ENCODE measurements around the gene RALGPS2. TPM values are rescaled to one million over a fixed set of nuclear protein-coding genes. Genes with fewer than 3 reads are reported as not detected.

The RALGPS2 gene
- total RNA-seq, 1 donor, result 74.7 TPM

DNA sequence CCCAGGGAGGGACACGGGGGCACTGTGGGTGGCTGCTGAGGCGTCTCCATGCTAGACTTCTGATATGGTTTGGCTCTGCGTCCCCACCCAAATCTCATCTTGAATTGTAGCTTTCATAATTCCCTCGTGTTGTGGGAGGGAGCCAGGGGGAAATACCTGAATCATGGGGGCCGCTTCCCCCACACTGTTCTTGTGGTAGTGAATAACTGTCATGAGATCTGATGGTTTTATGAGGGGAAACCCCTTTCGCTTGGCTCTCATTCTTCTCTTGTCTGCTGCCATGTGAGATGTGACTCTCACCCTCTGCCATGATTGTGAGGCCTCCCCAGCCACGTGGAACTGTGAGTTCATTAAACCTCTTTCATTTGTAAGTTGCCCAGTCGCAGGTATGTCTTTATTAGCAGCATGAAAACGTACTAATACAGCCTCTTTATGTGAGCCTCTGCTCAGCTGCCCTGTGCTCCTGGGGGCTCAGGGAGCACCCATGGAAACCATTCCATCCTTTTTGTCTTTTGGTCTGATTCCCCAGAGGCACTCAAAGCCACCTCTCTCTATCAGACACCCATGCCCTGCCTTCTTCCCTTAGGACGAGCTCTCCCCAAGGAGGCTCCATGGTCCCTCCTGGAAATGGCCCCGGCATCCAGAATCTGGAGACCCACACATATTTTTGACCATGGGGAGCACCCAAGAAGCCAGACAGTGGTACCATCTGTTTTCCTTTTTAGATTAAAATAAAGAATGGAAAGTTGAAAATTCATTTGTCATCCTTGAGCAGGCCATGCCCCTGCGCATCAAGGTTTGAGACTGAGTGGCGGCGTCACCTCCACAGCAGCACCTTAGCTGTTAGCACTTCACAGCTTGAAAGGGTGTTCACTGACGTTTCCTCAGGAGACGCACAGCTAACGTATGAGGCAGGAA, 234.8 kb downstream of the RALGPS2 start:
- no peak for DNase-seq (ENCODE audit: low read depth)
- no peak overlapping the region for H3K4me3 ChIP-seq (ENCODE audit: low read depth, low read length)
- TF ChIP-seq, protein P1, sequence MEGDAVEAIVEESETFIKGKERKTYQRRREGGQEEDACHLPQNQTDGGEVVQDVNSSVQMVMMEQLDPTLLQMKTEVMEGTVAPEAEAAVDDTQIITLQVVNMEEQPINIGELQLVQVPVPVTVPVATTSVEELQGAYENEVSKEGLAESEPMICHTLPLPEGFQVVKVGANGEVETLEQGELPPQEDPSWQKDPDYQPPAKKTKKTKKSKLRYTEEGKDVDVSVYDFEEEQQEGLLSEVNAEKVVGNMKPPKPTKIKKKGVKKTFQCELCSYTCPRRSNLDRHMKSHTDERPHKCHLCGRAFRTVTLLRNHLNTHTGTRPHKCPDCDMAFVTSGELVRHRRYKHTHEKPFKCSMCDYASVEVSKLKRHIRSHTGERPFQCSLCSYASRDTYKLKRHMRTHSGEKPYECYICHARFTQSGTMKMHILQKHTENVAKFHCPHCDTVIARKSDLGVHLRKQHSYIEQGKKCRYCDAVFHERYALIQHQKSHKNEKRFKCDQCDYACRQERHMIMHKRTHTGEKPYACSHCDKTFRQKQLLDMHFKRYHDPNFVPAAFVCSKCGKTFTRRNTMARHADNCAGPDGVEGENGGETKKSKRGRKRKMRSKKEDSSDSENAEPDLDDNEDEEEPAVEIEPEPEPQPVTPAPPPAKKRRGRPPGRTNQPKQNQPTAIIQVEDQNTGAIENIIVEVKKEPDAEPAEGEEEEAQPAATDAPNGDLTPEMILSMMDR (IDR thresholded peaks at IDR 0.05; ENCODE audit: insufficient read depth, low read length), result no peak

DNA sequence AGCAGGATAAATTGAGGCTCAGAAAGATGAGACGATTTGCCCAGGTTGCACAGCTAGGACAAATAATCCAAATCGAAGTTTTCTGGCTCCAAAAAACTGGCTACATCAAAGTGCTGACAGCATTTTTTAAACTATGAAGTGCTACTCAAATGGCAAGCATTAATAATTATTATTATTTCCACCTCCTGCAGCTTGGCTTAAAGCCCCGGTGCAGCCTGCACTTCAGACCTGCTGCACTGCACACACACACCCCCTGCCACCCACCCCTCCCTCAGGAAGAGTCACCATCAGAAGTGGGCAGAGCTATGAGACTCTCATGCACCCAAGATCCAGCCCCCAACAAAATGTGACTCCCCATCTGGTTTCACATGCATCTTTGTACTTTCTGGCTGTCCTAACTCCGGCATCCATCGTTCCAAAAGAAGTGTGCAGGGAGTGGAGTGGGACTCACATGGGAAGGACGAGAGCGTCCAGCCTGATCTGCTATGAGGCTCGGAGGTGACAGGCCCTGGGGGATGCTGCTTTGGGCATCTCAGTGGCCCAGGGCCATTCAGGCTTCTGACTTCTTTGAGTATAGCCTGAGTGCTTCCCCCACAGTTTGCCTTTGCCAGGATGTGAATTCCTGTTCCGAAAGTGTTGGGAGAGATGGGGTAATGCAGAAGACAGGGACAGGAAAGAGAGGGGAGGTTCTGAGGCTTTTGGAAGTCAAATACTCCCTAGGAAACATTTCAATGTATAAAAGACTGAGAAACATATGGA, 235.6 kb downstream of the RALGPS2 start:
- H3K4me3 ChIP-seq (ENCODE audit: low read depth, low read length), result no peak overlapping the region
- TF ChIP-seq, protein P1 (IDR thresholded peaks at IDR 0.05; ENCODE audit: insufficient read depth, low read length), result no peak
- DNase-seq (ENCODE audit: low read depth), result no peak

DNA sequence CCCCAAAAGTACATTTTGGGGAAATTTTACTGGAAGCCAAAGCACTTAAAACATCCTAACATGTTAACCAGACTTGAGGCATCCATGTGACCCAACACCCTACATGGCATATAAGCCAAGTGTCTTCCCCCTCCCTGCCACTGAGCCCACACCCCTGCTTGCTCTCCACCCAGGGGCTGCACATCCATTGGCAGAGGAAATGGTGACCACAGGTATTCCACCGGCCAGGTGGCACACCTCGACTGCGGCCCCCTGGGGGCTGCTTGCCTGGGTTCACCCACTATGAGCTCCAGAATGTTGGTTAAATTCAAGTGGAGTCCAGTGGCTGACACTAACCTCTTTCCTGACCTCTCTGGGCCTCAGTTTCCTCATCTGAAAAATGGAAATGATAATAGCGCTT, 236.3 kb downstream of the RALGPS2 start:
- TF ChIP-seq, protein P1 (IDR thresholded peaks at IDR 0.05; ENCODE audit: insufficient read depth, low read length), result no peak
- DNase-seq (ENCODE audit: low read depth), result no peak

GRCh38 chr1:178961868-178962267, 236.8 kb downstream of the RALGPS2 start:
- no peak for DNase-seq (ENCODE audit: low read depth)
- H3K4me3 ChIP-seq (ENCODE audit: low read depth, low read length), result no peak overlapping the region
- TF ChIP-seq, protein P1 (IDR thresholded peaks at IDR 0.05; ENCODE audit: insufficient read depth, low read length), result no peak

More for the DNA sequence above, 236.3 kb downstream of the RALGPS2 start:
- H3K4me3 ChIP-seq (ENCODE audit: low read depth, low read length), result no peak overlapping the region

- no peak for DNase-seq (ENCODE audit: low read depth)
- H3K4me3 ChIP-seq (ENCODE audit: low read depth, low read length), result no peak overlapping the region
- TF ChIP-seq, protein P1 (IDR thresholded peaks at IDR 0.05; ENCODE audit: insufficient read depth, low read length), result no peak
Observed at GRCh38 chr1:178962853-178963711, 238.0 kb downstream of the RALGPS2 start.
